ENCODE data around the gene CLCN6.
A peak's percentile ranks its signal among the peaks of the same experiment; 100 is the strongest.

CLCN6 gene

GRCh38 chr1:11831945-11832725, 26.1 kb downstream of the CLCN6 start:
- no peak for DNase-seq

- no peak for DNase-seq
These were observed 27.5 kb downstream of the CLCN6 start for GRCh38 chr1:11833497-11833896.

GRCh38 chr1:11833900-11834299, 27.9 kb downstream of the CLCN6 start:
- no peak for DNase-seq

GRCh38 chr1:11835441-11836225, 29.6 kb downstream of the CLCN6 start:
- DNase-seq, result no peak

GRCh38 chr1:11836955-11837766, 31.2 kb downstream of the CLCN6 start:
- no peak for DNase-seq

- DNase-seq, result no peak
These were observed 31.9 kb downstream of the CLCN6 start for GRCh38 chr1:11837767-11838348.

GRCh38 chr1:11838349-11839272, 32.6 kb downstream of the CLCN6 start:
- DNase-seq, result peak; percentile 81

- no peak for DNase-seq
These were observed 34.0 kb downstream of the CLCN6 start for GRCh38 chr1:11839727-11840705.

- no peak for DNase-seq
These were observed 35.5 kb downstream of the CLCN6 start for GRCh38 chr1:11841245-11842153.

- no peak for DNase-seq
These were observed 36.4 kb downstream of the CLCN6 start for GRCh38 chr1:11842154-11843041.

- no peak for DNase-seq
These were observed 39.8 kb downstream of the CLCN6 start for GRCh38 chr1:11845641-11846335.

- DNase-seq, result no peak
These were observed 41.8 kb downstream of the CLCN6 start, which contains the start of gene NPPA for GRCh38 chr1:11847667-11848372. Gene NPPA, minus strand, starts transcription at chr1:11847783. Its CDS starts 99 bp downstream, at chr1:11847684.

GRCh38 chr1:11848373-11848700, 42.3 kb downstream of the CLCN6 start:
- DNase-seq, result no peak

GRCh38 chr1:11850156-11850555, 44.2 kb downstream of the CLCN6 start:
- no peak for DNase-seq

- DNase-seq, result no peak
These were observed 45.2 kb downstream of the CLCN6 start for GRCh38 chr1:11851180-11851579.

GRCh38 chr1:11854519-11854918, 48.5 kb downstream of the CLCN6 start:
- no peak for DNase-seq

GRCh38 chr1:11855430-11855829, 49.4 kb downstream of the CLCN6 start:
- DNase-seq, result no peak
